SK-N-SH treated with all-trans-retinoic acid at 6 μM for 48 hours (cell line): ENCODE measurements around the gene FDXR.

ENCODE experiments used
- BACH2 ChIP-seq: fragments of 250-450 bp; sonication (Bioruptor Pico); IDR thresholded peaks from 2 replicates; pipeline ENCODE4 v1.9.0; 2021; ENCODE audit warnings: mild to moderate bottlenecking, borderline replicate concordance
- CREB5 ChIP-seq: fragments of 250-450 bp; sonication (Bioruptor Pico); IDR thresholded peaks from 2 replicates; pipeline ENCODE4 v1.5.1; 2020; ENCODE audit warnings: low read depth, mild to moderate bottlenecking, moderate library complexity
- CSDC2 ChIP-seq: fragments of 250-450 bp; sonication (Bioruptor Pico); IDR thresholded peaks from 2 replicates; pipeline ENCODE4 v1.5.0; 2020; ENCODE audit warnings: mild to moderate bottlenecking, moderate library complexity
- ISL1 ChIP-seq: fragments of 250-450 bp; sonication (Bioruptor Pico); IDR thresholded peaks from 2 replicates; pipeline ENCODE4 v2.1.2; 2022; ENCODE audit warnings: mild to moderate bottlenecking, moderate library complexity
- OSR1 ChIP-seq: fragments of 250-450 bp; sonication (Bioruptor Pico); IDR thresholded peaks from 2 replicates; pipeline ENCODE4 v1.8.0; 2022; ENCODE audit warnings: moderate library complexity, mild to moderate bottlenecking, inconsistent platforms
- RARB ChIP-seq: fragments of 250-450 bp; sonication (Bioruptor Pico); IDR thresholded peaks from 2 replicates; pipeline ENCODE4 v1.8.0; 2021; ENCODE audit warnings: mild to moderate bottlenecking, moderate library complexity
- ZFP3 ChIP-seq: fragments of 250-450 bp; sonication (Bioruptor Pico); IDR thresholded peaks from 2 replicates; pipeline ENCODE4 v1.5.0; 2020; ENCODE audit warnings: mild to moderate bottlenecking, moderate library complexity
- ZFP30 ChIP-seq: fragments of 450-650 bp; formaldehyde crosslinking; IDR thresholded peaks from 2 replicates; pipeline ENCODE4 v1.5.0; 2022; ENCODE audit warnings: mild to moderate bottlenecking, moderate library complexity

- TF ChIP-seq RARB (CRISPR knock-in tag) = no peak
- TF ChIP-seq BACH2 (CRISPR knock-in tag) = no peak
- no peak for TF ChIP-seq CSDC2 (CRISPR knock-in tag)
- no peak for TF ChIP-seq ISL1 (CRISPR knock-in tag)
- no peak for TF ChIP-seq OSR1
- TF ChIP-seq ZFP30 (CRISPR knock-in tag) = no peak
- TF ChIP-seq ZFP3 (CRISPR knock-in tag) = no peak
- TF ChIP-seq CREB5 (CRISPR knock-in tag) = no peak
Observed at GRCh38 chr17:74815550-74816370, 57.0 kb downstream of the FDXR start.
